GM19328 (cell line): ENCODE data around the gene TCAIM.
"Not testable (repeated sequence)": the region's sequence is repeated elsewhere in the genome, so short reads cannot be mapped to it uniquely, and the experiment has no call there.

Experiments used
- ATAC-seq: cut with Tn5 transposase; IDR thresholded peaks from one replicate; pipeline ENCODE4 v1.9.1; 2021; ENCODE audit warnings: mild to moderate bottlenecking, moderate library complexity; ENCODE audit not compliant: unreplicated experiment

Gene TCAIM

DNA sequence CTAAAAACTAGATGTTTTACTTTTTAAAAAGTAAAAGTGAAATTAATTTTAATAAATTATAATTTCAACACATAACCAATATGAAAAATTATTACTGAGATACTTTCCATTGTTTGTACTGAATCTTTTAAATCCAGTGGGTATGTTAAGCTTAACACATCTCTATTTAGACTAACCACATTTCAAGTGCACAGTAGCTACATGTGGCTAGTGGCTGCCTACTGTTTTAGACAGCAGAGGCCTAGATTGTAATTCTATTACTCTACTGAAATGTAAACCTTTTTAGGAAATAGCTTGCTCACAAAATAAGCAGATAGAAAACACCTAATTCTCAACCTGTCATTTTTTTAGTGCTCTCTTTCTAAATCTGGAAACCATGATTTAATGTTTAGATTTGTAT is 4.9 kb downstream of the TCAIM start:
- no peak for ATAC-seq

- not testable (repeated sequence) for ATAC-seq
Observed at GRCh38 chr3:44346590-44346989, 8.0 kb downstream of the TCAIM start.

DNA sequence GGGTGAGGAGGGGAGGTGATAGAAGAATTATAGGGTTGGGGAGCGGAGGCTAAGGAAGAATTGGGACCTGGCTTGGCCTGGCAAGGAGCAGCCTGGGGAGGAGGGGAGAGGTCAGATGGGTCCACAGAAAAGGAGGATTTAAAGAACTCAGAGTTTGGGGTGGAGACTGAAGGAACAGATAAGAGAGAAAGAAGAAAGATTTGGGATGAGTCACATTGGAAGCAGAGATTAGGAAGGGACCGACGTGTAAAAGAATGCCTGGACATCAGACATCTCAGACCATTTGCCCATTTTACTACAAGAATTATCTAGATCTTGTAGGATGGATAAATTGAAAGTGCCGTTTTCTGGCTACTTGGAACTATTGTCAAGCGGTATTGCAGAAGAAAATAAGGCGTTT is 10.4 kb downstream of the TCAIM start:
- no peak for ATAC-seq

DNA sequence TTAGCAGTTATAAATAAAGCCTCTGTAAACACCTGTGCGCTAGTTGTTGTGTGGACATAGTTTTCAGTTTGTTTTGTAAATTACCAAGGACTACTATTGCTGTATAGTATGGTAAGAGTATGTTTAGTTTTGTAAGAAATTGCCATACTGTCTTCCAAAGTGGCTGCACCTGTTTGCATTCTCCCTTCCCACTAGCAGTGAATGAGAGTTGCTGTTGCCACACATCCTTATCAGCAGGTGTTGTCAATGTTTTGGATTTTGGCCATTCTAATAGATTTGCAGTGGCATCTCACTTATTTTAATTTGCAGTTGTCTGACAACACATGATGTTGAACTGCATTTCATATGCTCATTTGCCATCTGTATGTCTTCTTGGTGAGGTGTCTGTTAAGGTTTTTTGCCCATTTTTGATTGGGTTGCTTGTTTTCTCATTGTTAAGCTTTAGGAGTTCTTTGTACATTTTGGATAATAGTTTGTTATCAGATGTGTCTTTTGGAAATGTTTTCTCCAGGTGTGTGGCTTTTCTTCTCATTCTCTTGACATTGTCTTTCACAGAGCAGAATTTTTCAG is 14.9 kb downstream of the TCAIM start:
- no peak for ATAC-seq

DNA sequence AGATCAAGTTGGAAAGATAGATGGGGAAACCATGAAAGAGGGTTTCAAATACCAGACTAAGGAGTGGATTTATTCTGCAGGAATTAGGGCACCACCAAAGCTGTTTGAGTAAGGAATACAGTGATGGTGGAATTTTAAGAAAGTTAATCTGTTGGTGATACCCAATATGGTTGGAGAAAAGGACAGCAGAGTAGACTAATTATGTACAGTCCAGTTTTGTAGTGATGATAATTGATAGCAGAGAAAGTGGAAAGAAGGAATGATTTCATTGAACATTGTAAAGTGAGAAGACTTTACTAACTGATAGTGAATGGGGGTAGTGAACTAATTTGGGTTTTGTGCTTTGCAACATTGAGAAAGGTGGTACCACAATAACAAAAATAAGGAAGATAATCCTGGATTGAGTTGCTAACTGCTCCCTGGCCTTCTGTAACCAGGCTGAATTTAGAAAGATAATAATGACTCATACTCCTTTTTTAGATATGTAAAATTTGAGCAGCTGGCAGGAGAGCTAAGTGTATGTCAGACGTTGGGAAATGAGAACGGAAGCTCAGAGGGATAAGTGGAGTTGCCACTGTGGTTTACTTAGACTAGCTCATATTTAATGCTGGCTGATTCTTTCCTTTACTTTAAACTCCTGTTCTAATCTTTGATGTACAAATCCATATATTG is 16.9 kb downstream of the TCAIM start:
- ATAC-seq: no peak

DNA sequence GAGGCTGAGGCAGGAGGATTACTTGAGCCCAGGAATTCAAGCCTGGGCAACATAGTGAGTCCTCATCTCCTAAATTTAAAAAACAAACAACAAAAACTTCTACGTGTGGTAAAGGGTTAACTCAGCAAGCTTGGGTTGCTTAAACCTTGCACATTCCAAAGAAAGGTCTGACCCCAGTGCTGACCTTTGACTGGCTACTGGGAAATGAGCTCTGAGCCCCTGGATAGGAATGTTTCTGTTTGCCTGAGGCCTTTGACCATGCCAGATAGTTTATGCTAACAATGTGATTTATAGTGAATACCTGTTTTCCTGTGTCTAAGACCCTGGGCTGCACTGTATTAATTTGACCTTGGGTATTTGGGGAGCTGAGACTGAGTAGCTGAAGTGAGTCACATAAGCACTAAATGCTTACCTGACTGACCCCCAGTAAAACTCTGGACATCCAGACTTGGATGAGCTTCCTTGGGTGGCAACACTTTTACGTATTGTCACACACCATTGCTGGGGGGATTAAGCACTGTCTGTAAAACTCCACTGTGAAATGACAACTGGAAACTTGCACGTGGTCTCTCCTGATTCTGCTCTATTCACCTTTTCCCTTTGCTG is 20.7 kb downstream of the TCAIM start:
- no peak for ATAC-seq

DNA sequence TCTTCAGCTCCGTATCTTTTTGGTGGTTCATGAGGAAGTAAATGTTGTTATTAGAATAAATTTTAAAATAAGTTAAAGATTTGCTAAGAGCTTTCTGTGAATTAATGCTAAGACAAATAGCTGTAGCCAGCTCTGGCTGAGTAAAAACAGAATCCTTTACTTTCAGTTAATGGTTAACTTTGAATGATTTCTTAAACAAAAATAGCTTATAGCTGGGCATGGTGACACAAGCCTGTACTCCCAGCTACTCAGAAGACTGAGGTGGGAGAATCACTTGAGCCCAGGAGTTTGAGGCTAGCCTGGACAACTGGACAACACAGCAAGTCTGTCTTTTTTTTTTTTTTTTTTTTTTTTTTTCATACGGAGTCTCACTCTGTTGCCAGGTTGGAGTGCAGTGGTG is 25.0 kb downstream of the TCAIM start:
- ATAC-seq: no peak

GRCh38 chr3:44365952-44366351 is 27.4 kb downstream of the TCAIM start:
- no peak for ATAC-seq

GRCh38 chr3:44375450-44375849 is 36.9 kb downstream of the TCAIM start:
- no peak for ATAC-seq

DNA sequence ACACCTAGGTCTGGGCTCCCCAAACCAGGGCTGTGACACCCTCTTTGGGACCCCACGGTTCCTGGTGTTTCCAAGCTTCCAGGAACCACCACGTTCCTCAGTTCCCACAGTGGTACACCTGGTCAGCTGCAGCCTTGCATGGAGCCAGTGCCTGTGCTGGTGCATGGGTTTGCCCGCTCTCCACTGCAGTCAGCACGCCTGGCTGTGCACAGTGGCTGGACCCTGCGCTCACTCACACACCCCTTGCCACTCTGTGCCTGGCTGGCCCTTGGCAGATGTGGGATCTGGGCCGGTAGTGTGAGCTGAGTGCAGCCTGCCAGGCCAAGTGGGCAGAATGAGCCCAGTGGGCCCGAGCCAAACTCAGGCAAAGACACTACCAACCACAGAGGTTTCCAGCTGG is 48.8 kb downstream of the TCAIM start:
- ATAC-seq: no peak

GRCh38 chr3:44392489-44392888 is 53.9 kb downstream of the TCAIM start:
- ATAC-seq: no peak

DNA sequence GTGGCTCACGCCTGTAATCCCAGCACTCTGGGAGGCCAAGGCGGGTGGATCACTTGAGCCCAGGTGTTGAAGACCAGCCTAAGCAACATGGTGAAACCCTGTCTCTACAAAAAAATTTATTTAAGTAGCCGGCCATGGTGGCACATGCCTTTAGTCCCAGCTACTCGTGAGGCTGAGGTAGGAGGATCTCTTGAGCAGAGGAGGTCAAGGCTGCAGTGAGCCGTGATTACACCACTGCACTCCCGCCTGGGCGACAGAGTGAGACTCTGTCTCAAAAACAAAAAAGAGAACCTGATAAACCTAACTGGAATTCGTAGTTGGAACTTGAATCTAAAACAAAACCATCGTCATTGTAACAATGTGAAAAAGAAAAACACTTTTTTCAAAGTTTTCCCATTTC is 57.1 kb downstream of the TCAIM start:
- no peak for ATAC-seq

DNA sequence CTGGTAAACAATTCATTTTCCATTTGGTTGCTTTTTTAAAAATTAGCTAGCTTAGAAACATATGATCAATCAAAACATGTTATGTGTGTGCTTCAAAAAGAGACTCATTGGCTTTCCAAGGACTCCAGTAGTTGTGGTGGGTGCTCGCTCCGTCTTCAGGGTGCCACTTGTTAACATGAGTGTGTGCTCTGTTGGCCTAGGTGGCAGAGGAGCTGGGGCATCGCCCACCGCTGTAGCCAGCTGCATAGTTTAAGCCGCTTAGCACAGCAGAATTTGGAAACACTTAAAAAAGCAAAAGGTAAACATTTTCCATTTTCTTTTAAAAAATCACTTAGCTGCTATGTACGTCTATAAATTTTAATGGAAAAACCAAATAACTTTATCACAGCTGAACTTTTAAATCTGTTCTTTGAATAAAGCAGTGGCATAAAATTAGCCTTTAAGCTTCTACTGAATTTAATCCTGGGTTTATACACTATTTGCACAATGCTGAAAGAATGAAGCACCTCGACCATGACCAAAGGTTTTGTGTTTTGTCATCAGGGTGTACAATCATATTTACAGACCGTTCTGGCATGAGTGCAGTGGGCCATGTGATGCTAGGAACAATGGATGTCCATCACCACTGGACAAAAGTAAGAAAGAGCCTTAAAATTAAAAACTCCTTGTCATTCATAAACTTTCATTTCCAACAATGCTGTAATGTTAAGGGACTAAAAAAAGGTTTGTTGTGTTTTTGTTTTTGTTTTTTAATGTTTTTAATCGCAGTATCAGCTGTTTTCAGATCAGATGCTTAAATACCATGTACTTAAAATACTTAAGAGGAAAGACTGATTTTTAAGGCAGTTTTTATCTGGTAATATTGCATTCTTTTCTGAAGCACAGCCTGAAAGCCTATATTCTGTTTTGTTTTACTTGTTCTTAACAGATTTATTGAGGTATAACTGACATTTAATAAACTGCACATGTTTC is 57.9 kb downstream of the TCAIM start:
- ATAC-seq: no peak

GRCh38 chr3:44398271-44398670 is 59.7 kb downstream of the TCAIM start:
- not testable (repeated sequence) for ATAC-seq

DNA sequence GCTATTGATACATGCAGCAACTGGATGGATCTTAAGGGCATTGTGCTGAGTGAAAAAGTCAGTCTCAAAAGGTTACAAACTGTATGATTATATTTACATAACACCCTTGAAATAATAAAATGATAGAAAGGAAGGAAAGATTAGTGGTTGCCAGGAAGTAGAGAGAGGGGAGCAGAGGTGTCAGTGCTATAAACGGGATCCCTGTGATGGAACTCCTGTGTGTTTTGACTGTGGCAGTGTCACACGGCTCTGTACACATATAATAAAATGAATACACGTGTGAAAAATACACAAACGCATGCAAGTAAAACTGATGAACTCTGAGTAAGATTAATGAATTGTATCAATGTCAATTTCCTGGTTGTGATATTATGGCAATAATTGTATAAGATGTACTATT is 60.3 kb downstream of the TCAIM start:
- ATAC-seq: no peak

GRCh38 chr3:44400771-44401170 is 62.2 kb downstream of the TCAIM start:
- no peak for ATAC-seq

- ATAC-seq: no peak
Observed at GRCh38 chr3:44402548-44402947, 64.0 kb downstream of the TCAIM start.

DNA sequence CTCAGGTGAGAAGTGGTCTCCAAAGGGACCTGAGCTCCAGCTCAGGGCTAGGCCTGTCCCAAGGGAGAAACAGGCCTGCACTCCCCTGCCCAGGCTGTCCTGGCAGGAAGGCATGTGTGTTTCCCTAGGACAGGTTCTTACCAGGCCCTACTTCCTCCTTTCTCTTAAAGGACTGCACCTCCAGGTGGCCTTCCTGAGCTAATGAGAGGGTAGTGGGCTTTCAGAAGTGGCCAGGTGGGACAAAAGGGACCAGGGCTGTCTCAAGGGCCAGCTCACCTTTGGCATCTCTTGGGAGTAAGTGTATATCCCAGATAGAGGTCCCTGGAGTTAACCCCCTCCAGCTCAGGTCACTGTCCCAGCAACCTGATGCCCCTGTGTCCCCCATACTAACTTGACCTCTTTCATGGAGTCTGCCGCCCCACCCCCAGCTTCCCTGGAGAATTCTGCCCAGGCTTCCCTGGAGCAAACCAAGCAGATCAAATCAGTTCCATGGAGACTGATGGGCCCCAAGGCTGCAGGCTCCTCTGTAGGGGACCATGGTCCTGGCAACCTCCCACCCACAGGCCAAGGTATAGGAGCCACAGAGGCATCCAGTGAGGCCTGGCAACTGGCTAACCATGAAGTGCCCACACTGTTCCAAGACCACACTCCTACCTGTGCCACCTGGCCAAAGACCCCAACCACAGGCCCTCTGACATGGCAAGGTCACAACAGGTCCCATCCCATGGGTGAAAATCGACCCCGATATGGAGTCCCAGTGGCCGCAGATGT is 71.3 kb downstream of the TCAIM start:
- no peak for ATAC-seq

DNA sequence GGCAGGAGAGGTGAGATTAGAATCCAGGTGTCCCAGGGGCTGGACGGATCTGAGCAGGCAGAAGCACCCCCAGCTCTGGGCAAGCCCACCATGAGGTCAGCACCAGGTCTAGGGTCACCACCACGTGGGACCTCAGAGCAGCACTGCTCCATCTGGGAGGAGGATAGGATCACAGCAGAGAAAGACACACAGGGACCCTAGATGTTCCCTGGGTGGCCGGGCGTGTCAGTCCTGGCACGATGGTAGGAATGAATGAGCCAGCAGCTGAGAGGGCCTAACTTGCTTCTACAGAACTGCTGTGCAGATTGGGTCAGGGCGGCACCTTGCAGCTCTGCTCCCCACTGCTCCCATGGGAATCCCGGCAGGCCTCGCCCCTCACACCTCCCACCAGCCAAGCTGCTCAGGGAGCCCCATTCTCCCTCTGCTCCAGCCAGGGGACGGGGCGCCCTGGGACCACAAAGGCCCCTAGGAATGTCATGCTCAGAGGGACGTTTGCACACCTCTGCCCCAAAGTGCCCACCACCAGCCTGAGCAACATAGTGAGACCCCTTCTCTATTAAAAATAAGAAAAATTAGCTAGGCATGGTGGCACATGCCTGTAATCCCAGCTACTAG is 72.6 kb downstream of the TCAIM start:
- ATAC-seq: no peak

DNA sequence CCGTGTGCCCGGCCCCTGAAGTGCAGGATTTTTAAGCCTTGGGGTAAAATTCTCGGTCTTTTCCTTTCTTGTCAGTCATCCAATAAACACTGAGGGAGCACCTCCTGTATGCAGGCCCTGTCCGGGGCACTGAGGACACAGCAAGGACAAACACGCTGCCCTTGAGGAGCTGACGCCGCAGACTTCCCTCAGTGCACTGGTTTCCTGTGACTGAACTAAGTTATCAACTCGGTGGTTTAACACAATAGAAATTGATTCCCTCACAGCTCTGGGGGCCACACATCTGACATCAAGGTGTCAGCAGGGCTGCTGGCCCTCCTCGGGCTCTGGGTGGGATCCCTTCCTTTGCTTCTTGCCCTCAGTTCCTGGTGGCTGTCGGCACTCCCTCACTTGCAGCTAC is 73.8 kb downstream of the TCAIM start:
- no peak for ATAC-seq
